Mesodermal cell (in vitro differentiated cells): Measurements from ENCODE around the gene UBR4.

Experiments used
- H3K27ac ChIP-seq: 2 replicates; pipeline ENCODE4 v1.7.0; 2013; ENCODE audit warnings: mild to moderate bottlenecking, low read depth, low read length, moderate library complexity; ENCODE audit not compliant: severe bottlenecking
- H3K36me3 ChIP-seq: 2 replicates; pipeline ENCODE4 v1.7.1; 2013; ENCODE audit warnings: mild to moderate bottlenecking, low read length, moderate library complexity; ENCODE audit not compliant: control insufficient read depth, insufficient read depth
- H3K4me1 ChIP-seq: one replicate; pipeline ENCODE4 v1.7.1; 2013; ENCODE audit warnings: mild to moderate bottlenecking, low read length; ENCODE audit not compliant: insufficient read depth, control insufficient read depth, poor library complexity, severe bottlenecking
- H3K4me3 ChIP-seq: 2 replicates; pipeline ENCODE4 v1.7.0; 2013; ENCODE audit warnings: low read length, control low read depth, mild to moderate bottlenecking; ENCODE audit not compliant: insufficient read depth, poor library complexity, severe bottlenecking; ENCODE audit errors: extremely low read depth
- H3K9me3 ChIP-seq: 2 replicates; pipeline ENCODE4 v1.7.1; 2013; ENCODE audit warnings: mild to moderate bottlenecking, low read length, moderate library complexity; ENCODE audit not compliant: control insufficient read depth
- WGBS, 2 experiments: methylation state at CpG; one replicate each; pipeline ENCODE4 v1.1.5; 2013; ENCODE audit warnings: missing lambda C conversion rate in 2 of 2; ENCODE audit not compliant: insufficient coverage in 2 of 2; 5-methylcytosine and 5-hydroxymethylcytosine counted together

UBR4 gene

GRCh38 chr1:19096036-19096833 lies 113.8 kb downstream of the UBR4 start:
- peak overlapping the region; percentile 29 for H3K27ac ChIP-seq
- 90 to 92% methylated on average over 4 to 6 of the region's 7 CpGs for WGBS, 2 experiments

GRCh38 chr1:19091196-19091953 lies 118.7 kb downstream of the UBR4 start:
- no peaks in the 10 kb centered on the region for H3K9me3 ChIP-seq
- 70 to 81% methylated on average over 3 to 4 of the region's 8 CpGs for whole genome bisulfite sequencing, 2 experiments
- no peak overlapping the region for H3K4me3 ChIP-seq
- peaks cover 100% of the 10 kb centered on the region for H3K36me3 ChIP-seq
- H3K4me1 ChIP-seq: peaks cover 5% of the 10 kb centered on the region
- no peak overlapping the region for H3K27ac ChIP-seq

More at GRCh38 chr1:19096036-19096833, 113.8 kb downstream of the UBR4 start:
- no peak overlapping the region for H3K4me3 ChIP-seq
- H3K4me1 ChIP-seq: no peaks in the 10 kb centered on the region
- no peaks in the 10 kb centered on the region for H3K9me3 ChIP-seq
- peaks cover 100% of the 10 kb centered on the region for H3K36me3 ChIP-seq

- H3K36me3 ChIP-seq: peaks cover 99% of the 10 kb centered on the region
- no peaks in the 10 kb centered on the region for H3K9me3 ChIP-seq
- H3K27ac ChIP-seq: no peak overlapping the region
- H3K4me1 ChIP-seq: peaks cover 5% of the 10 kb centered on the region
- 80 to 98% methylated on average over 2 to 4 of the region's 4 CpGs for WGBS, 2 experiments
- H3K4me3 ChIP-seq: no peak overlapping the region
Measured at GRCh38 chr1:19089524-19089923, 120.5 kb downstream of the UBR4 start.

- H3K9me3 ChIP-seq: no peaks in the 10 kb centered on the region
- peaks cover 11% of the 10 kb centered on the region for H3K4me1 ChIP-seq
- H3K4me3 ChIP-seq: no peak overlapping the region
- peaks cover 99% of the 10 kb centered on the region for H3K36me3 ChIP-seq
- no peak overlapping the region for H3K27ac ChIP-seq
- 94 to 96% methylated on average over 6 to 12 of the region's 12 CpGs for WGBS, 2 experiments
Measured at GRCh38 chr1:19088717-19089442, 121.2 kb downstream of the UBR4 start.

- Histone ChIP-seq H3K9me3 (no peaks in the 10 kb centered on the region), H3K4me1 (peaks cover 20% of the 10 kb centered on the region), H3K36me3 (peaks cover 99% of the 10 kb centered on the region), H3K27ac (no peak overlapping the region), H3K4me3 (no peak overlapping the region)
- 96 to 98% methylated on average over 7 to 8 of the region's 9 CpGs for WGBS, 2 experiments
Measured at GRCh38 chr1:19087737-19088594, 122.1 kb downstream of the UBR4 start.

GRCh38 chr1:19087017-19087736 lies 122.9 kb downstream of the UBR4 start:
- Histone ChIP-seq H3K4me3 (no peak overlapping the region), H3K27ac (no peak overlapping the region), H3K4me1 (peaks cover 25% of the 10 kb centered on the region), H3K9me3 (no peaks in the 10 kb centered on the region), H3K36me3 (peaks cover 99% of the 10 kb centered on the region)
- WGBS, 2 experiments: 97 to 99% methylated on average over 5 to 6 of the region's 6 CpGs

GRCh38 chr1:19086176-19086875 lies 123.7 kb downstream of the UBR4 start:
- Histone ChIP-seq H3K27ac (no peak overlapping the region), H3K4me1 (peaks cover 34% of the 10 kb centered on the region), H3K4me3 (no peak overlapping the region), H3K9me3 (no peaks in the 10 kb centered on the region), H3K36me3 (peaks cover 99% of the 10 kb centered on the region)
- WGBS, 2 experiments: 95 to 96% methylated on average over 13 to 17 of the region's 21 CpGs

GRCh38 chr1:19084206-19084738 lies 125.8 kb downstream of the UBR4 start:
- H3K4me3 ChIP-seq: no peak overlapping the region
- peaks cover 41% of the 10 kb centered on the region for H3K4me1 ChIP-seq
- H3K9me3 ChIP-seq: no peaks in the 10 kb centered on the region
- H3K36me3 ChIP-seq: peaks cover 99% of the 10 kb centered on the region
- no peak overlapping the region for H3K27ac ChIP-seq
- WGBS, 2 experiments: 95 to 98% methylated on average over 15 to 20 of the region's 20 CpGs

- peak overlapping the region; percentile 2 for H3K27ac ChIP-seq
- 90 to 97% methylated on average over 6 to 7 of the region's 7 CpGs for WGBS, 2 experiments
Measured at GRCh38 chr1:19083081-19083480, 127.0 kb downstream of the UBR4 start.

More at GRCh38 chr1:19083081-19083480, 127.0 kb downstream of the UBR4 start:
- Histone ChIP-seq H3K4me3 (no peak overlapping the region), H3K36me3 (peaks cover 99% of the 10 kb centered on the region), H3K4me1 (peaks cover 41% of the 10 kb centered on the region), H3K9me3 (no peaks in the 10 kb centered on the region)
